Measurements from ENCODE around the gene RERE.

The RERE gene

GRCh38 chr1:8321612-8322011 lies 495.8 kb downstream of the RERE start:
- no peak overlapping the region for H3K9ac ChIP-seq (ENCODE audit: insufficient read length)
- H3K36me3 ChIP-seq (ENCODE audit: insufficient read depth, low read length) = no peaks in the 10 kb centered on the region
- H3K9me3 ChIP-seq (ENCODE audit: low read depth, low read length) = no peaks in the 10 kb centered on the region
- H3K4me3 ChIP-seq = no peak overlapping the region
- no peak for TF ChIP-seq POLR2AphosphoS5 (IDR thresholded peaks at IDR 0.05; ENCODE audit: borderline replicate concordance, low read depth, low read length)
- no peak for TF ChIP-seq FOXP2 (optimal IDR thresholded peaks at IDR 0.05; ENCODE audit: control extremely low read depth, extremely low read length, insufficient read depth)
- TF ChIP-seq EZH2 (IDR thresholded peaks at IDR 0.05) = no peak
- DNase-seq (ENCODE audit: low read depth, low spot score) = no peak
- H3K27ac ChIP-seq = no peak overlapping the region

- Histone ChIP-seq H3K4me3 (peak overlapping the region; percentile 11; the same call in 1 of the 2 replicates), H3K9me3 (ENCODE audit: low read depth, low read length) (no peaks in the 10 kb centered on the region), H3K9ac (ENCODE audit: insufficient read length) (no peak overlapping the region), H3K36me3 (ENCODE audit: insufficient read depth, low read length) (no peaks in the 10 kb centered on the region), H3K27ac (no peak overlapping the region)
- TF ChIP-seq FOXP2 (optimal IDR thresholded peaks at IDR 0.05; ENCODE audit: control extremely low read depth, extremely low read length, insufficient read depth) (no peak), EZH2 (IDR thresholded peaks at IDR 0.05) (no peak)
- no peak for DNase-seq (ENCODE audit: low read depth, low spot score)
These were observed 499.0 kb downstream of the RERE start for GRCh38 chr1:8318436-8318835.

- no peak within 1 kb of the TSS for H3K9ac ChIP-seq (ENCODE audit: insufficient read length)
- no peak for DNase-seq (ENCODE audit: low read depth, low spot score)
- no peak for TF ChIP-seq EZH2 (IDR thresholded peaks at IDR 0.05)
- H3K4me3 ChIP-seq = peak within 1 kb of the TSS; percentile 11
- H3K36me3 ChIP-seq (ENCODE audit: insufficient read depth, low read length) = no peaks in the 10 kb centered on the region
- H3K9me3 ChIP-seq (ENCODE audit: low read depth, low read length) = no peaks in the 10 kb centered on the region
- H3K27ac ChIP-seq = no peak within 1 kb of the TSS
These were observed 499.6 kb downstream of the RERE start, which contains the start of gene SLC45A1 for GRCh38 chr1:8317647-8318381. Gene SLC45A1, plus strand, starts transcription at chr1:8318114. Its CDS starts 6,216 bp downstream, at chr1:8324330.

GRCh38 chr1:8315573-8316475 lies 501.6 kb downstream of the RERE start:
- no peak for DNase-seq (ENCODE audit: low read depth, low spot score)
- Histone ChIP-seq H3K4me3 (no peak overlapping the region), H3K27ac (no peak overlapping the region)

GRCh38 chr1:8314346-8315280 lies 502.8 kb downstream of the RERE start:
- no peak overlapping the region for H3K9ac ChIP-seq (ENCODE audit: insufficient read length)
- TF ChIP-seq EZH2 (IDR thresholded peaks at IDR 0.05) (no peak), FOXP2 (optimal IDR thresholded peaks at IDR 0.05; ENCODE audit: control extremely low read depth, extremely low read length, insufficient read depth) (no peak), POLR2AphosphoS5 (IDR thresholded peaks at IDR 0.05; ENCODE audit: borderline replicate concordance, low read depth, low read length) (no peak)
- DNase-seq (ENCODE audit: low read depth, low spot score) = peak; percentile 8

More at GRCh38 chr1:8315573-8316475, 501.6 kb downstream of the RERE start:
- TF ChIP-seq FOXP2 (optimal IDR thresholded peaks at IDR 0.05; ENCODE audit: control extremely low read depth, extremely low read length, insufficient read depth) = no peak
- no peak for TF ChIP-seq POLR2AphosphoS5 (IDR thresholded peaks at IDR 0.05; ENCODE audit: borderline replicate concordance, low read depth, low read length)
- TF ChIP-seq EZH2 (IDR thresholded peaks at IDR 0.05) = no peak
- H3K9me3 ChIP-seq (ENCODE audit: low read depth, low read length) = no peaks in the 10 kb centered on the region
- H3K36me3 ChIP-seq (ENCODE audit: insufficient read depth, low read length) = no peaks in the 10 kb centered on the region
- no peak overlapping the region for H3K9ac ChIP-seq (ENCODE audit: insufficient read length)

GRCh38 chr1:8313231-8313630 lies 504.2 kb downstream of the RERE start:
- H3K9me3 ChIP-seq (ENCODE audit: low read depth, low read length) = no peaks in the 10 kb centered on the region
- H3K36me3 ChIP-seq (ENCODE audit: insufficient read depth, low read length) = no peaks in the 10 kb centered on the region
- no peak overlapping the region for H3K4me3 ChIP-seq
- TF ChIP-seq POLR2AphosphoS5 (IDR thresholded peaks at IDR 0.05; ENCODE audit: borderline replicate concordance, low read depth, low read length) (no peak), FOXP2 (optimal IDR thresholded peaks at IDR 0.05; ENCODE audit: control extremely low read depth, extremely low read length, insufficient read depth) (no peak), EZH2 (IDR thresholded peaks at IDR 0.05) (no peak)
- DNase-seq (ENCODE audit: low read depth, low spot score) = no peak
- no peak overlapping the region for H3K27ac ChIP-seq
- no peak overlapping the region for H3K9ac ChIP-seq (ENCODE audit: insufficient read length)

More at GRCh38 chr1:8314346-8315280, 502.8 kb downstream of the RERE start:
- no peaks in the 10 kb centered on the region for H3K36me3 ChIP-seq (ENCODE audit: insufficient read depth, low read length)
- H3K4me3 ChIP-seq = no peak overlapping the region
- H3K9me3 ChIP-seq (ENCODE audit: low read depth, low read length) = no peaks in the 10 kb centered on the region
- H3K27ac ChIP-seq = no peak overlapping the region

- Histone ChIP-seq H3K4me3 (no peak overlapping the region), H3K27ac (no peak overlapping the region), H3K9ac (ENCODE audit: insufficient read length) (no peak overlapping the region), H3K9me3 (ENCODE audit: low read depth, low read length) (no peaks in the 10 kb centered on the region), H3K36me3 (ENCODE audit: insufficient read depth, low read length) (no peaks in the 10 kb centered on the region)
- TF ChIP-seq EZH2 (IDR thresholded peaks at IDR 0.05) (no peak), FOXP2 (optimal IDR thresholded peaks at IDR 0.05; ENCODE audit: control extremely low read depth, extremely low read length, insufficient read depth) (no peak), POLR2AphosphoS5 (IDR thresholded peaks at IDR 0.05; ENCODE audit: borderline replicate concordance, low read depth, low read length) (no peak)
- no peak for DNase-seq (ENCODE audit: low read depth, low spot score)
These were observed 504.9 kb downstream of the RERE start for GRCh38 chr1:8312235-8313218.

All from SK-N-MC (cell line).